SIG-M5 treated with dmso at 0.1 percent for 504 hours (cell line): ENCODE measurements around the gene CDC14C.
"Not testable (repeated sequence)": the region's sequence is repeated elsewhere in the genome, so short reads cannot be mapped to it uniquely, and the experiment has no call there.

Experiments used
- DNase-seq: peaks from one replicate; lab custom pipeline; 2025; ENCODE audit not compliant: unreplicated experiment; lab: John Stamatoyannopoulos, UW

Gene CDC14C

DNA sequence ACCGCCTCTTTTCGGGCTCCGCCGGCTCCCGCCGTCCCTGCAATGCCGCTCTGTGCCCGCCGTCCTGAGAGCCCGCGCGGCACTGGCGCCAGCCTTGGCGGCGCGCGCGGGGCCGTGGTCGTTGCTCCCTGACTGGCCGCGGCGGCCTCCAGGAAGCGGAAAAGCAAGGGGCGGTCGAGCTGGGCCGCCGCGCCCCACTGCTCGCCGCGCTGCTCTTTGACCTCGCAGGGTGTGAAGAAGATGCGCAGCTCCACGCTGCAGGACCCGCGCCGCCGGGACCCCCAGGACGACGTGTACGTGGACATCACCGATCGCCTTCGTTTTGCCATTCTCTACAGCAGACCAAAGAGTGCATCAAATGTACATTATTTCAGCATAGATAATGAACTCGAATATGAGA lies at the start of gene CDC14C:
Gene CDC14C, plus strand, starts transcription at position 115 of the 400 bp plus-strand sequence. Its CDS starts 126 bp downstream, at position 241.
- no peak for DNase-seq

DNA sequence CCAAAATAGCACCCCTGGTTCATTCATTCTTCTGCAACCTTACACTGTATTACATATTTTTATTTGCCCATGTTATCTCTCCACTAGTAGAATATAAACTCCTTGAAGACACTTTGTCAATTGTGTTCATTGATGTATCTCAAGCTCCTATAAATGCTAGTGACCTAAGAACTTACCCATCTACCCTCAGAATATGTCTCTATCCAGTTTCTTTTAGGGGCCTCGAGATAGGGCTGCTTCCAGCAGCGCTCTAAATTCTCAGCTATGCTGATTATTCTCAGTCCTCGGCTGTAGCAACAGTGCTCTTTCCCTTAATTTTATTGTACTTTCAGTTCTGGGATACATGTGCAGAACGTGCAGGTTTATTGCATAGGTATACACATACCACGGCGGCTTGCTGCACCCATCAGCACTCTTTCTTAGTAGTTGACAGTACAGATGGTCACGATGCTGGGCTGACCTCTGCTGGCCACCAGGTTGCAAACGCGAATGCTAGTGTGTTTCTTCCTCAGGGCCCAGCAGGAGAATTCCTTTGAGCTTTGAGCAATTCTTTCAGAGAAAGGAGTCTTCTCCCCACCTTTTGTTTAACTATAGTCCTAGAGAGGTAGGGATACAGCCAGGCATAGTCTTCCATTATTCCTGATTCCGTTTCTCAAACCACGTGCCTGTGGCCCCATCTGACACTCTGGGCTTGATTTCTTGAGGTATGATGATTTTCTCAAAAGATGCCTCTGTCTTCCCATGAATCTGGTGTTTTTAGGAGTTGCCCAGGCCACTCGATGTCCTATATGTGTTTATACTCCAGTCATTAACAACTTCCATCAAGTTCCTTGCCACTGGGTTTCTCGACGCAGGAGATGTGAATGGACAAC lies 49.1 kb upstream of the CDC14C start:
- peak; percentile 3 for DNase-seq

DNA sequence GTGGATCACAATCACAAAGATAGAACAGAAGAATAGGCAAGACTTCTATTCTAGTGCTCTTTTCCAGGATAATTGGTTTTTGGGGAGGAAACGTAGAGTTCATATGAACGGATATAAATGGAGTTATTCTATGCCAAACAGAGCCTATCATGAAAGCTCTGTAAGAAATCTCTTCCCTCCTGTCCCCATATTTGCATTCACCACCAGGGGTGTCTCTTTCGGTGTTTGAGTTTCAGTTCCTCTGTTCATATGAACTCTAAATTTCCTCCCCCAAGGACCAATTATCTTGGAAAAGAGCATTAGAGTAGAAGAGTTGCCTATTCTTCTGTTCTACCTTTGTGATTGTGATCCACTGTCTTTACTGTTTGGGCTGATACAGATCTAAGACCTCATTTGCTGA lies 48.3 kb upstream of the CDC14C start:
- DNase-seq: no peak

DNA sequence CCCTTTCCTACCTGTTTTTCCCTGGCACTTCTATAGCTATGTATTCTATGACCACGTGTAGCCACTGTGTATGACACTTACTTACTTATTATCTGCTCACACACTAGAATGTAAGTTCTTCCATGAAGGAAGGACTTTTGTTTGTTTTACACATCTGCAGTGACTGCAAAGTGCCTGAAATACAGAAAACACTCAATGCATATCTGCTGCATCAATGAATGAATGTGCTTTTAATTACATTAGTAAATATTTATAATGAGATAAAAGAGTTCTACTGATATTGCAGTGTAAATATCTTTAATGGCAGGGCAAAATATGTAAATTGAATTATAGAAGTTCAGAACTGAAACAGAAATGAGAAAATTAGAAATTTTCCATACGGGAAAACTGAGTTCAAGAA lies 43.5 kb upstream of the CDC14C start:
- DNase-seq: no peak

DNA sequence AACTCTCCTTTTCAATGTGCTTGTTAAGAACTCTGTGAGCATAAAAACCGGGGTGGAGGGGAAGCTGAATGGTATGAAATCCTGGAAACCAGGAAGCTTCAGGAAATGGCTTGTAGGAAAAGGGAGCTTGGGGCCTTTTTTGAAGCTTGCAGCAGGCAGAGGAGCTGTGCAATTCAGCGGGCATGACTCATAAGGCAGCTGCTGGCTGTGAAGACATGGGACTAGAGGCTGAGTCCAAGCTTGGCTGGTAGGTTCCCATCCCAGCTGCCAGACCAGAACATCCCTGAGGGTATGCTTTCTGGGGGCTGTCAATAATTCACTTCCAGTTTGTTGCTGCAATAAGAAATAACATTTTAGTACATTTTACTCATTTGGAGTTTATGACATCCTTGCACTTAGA lies 36.8 kb upstream of the CDC14C start:
- DNase-seq: no peak

DNA sequence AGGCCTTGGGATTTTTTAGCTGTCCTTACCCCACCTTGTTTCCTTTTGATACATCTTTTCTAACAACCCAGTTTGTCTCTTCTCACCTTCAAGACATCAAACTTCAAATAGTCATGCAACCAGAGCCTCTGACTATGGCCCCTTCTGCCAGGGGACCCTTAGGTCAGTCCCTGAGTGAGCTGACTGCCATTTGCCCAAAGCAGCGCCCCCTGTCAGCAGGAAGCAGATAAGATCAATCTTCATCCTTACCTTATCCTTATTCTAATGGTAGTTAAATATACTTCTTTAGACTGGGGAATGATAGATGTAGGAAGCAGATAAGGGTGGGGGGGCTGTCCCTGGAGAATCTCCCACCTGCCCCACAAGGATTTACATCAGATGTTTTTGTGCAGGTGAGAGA lies 29.8 kb upstream of the CDC14C start:
- no peak for DNase-seq

DNA sequence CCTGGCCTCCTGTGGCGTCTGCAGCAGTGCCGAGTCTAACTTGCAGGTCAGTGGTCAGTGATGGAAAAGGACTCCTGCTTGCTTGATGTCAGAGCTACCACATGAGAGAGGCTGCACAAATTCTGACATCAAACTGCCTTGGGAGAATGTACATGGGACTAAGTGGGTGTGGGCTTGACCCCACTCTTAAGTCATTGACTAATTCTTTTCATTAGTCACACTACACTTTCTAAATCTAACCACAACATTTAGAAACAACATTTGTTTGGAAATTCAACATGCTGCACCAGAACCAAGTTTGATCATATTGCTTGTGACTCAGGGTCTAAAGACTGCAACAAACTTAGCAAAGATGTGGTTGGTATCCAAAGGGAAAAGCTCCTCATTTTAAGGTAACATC lies 24.4 kb upstream of the CDC14C start:
- no peak for DNase-seq

DNA sequence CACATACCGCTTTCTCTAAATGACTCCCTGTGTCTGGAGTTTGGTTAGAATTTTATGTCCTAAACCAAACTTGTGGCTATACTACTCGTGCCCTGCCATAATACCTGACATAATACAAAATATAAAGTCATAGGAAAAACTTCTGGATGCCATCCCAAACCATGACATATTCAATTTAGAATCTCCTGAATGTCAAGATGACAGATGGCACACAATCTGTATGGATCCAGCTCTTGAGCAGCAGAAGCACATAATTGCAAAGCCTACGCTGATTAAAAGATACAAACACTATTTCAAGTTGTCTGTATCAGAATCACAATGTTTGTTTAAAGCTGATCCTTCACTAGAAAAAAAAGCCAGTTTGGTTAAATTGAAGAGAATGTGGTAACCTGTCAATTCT lies 22.4 kb upstream of the CDC14C start:
- DNase-seq: no peak

DNA sequence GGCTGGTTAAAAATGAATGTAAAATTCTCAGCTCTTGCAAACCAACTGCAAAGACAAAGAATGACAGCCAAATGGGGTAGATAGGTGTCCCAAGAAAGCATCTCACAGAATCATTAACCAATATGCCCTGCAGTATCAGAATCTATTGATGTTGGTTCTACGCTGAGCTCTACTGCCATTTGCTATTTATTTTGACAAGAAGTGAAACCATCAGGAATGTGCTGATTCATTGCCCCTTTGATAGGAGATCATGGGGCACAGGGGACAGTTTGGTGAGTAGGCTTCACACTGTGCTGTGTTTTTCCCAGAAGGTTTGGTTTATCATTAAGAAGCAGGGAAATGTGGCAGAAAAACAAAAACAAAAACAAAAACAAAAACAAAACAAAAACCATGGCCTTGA lies 19.4 kb upstream of the CDC14C start:
- no peak for DNase-seq

DNA sequence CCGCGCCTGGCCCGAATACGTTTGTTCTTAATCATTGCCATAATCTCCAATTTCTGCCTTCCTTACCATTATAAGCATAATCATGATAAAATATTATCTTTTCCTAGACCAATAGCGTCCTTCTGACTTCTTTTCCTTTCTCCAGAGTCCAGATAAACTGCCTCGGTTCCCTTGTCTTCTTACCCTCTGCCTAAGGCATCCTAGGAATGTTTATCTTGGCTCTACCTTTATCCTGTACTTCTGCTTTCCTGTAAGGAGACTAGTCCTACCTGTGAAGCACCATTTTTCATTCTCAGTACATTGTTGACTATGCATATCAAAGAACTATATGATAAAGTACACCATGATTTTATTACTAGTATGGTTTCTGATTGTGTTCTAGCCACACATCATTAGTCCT lies 18.7 kb upstream of the CDC14C start:
- not testable (repeated sequence) for DNase-seq

DNA sequence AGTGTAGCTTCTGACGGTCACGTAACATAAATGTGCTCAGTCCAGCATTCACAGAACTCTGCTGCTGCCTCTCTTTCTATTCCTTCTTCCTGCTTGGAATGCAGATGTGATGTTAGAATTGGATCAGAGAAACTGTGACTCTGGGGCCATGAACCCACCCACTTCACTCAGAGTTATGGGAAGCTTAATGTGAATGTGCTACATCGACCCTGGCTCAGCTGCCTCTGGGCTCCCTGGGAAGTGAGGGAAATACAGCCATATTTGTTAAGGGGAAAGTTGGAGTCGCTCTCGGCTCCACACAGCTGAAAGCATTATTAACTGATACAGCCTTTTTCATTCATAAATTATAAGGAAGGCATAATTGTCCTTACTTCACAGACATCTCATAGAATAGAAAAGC lies 14.5 kb upstream of the CDC14C start:
- DNase-seq: not testable (repeated sequence)

DNA sequence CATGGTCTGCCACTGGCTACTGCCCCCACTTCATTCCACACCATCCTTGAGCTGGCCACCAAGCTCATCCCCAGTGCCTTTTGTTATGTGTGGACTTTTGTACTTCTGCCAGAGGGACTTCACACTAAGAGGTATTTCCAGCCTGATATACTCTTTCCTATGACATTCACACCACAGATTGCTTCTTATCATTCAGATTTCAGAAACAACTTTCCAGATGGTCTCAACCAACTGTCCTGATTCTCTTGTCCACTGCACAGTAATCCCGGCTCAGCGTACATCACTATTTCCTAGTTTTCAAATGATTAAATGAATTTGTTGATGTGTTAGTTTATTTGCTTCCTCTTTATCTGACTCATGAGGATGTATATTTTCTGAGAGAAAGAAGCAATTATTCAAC lies 7.1 kb downstream of the CDC14C start:
- no peak for DNase-seq

DNA sequence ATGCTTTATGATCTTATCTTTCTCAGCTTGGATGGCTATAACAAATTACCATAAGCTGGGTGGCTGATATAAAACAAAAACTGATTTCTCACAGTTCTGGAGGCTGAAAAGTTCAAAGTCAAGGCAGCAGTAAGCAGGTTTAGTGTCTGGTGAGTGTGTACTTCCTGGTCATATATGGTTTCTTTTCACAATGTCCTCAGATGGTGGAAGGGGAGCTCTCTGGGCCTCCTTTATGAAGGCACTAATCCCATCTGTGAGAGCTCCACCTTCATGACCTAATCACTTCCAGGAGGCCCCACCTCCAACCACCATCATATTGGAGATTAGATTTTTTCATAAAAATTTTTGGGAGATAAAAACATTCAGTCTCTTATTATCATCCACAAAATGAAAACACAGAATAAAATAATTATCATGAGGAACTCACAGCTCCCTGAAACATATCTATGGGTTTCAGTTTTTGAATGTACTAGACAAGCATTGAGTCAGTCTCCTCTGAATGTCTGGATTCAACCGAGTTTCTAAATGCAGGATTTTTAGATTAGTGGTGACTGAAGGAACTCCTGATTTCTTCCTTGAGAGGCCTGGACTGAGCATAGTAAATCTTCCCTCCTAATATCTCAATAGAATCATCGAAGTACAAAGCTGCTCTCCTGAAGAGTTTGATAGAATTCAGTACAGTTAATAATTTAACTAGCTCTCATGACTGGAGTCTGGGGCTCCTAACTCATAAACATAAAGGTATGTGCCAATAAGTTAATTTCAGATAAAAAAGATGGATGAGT lies 8.0 kb downstream of the CDC14C start:
- no peak for DNase-seq

DNA sequence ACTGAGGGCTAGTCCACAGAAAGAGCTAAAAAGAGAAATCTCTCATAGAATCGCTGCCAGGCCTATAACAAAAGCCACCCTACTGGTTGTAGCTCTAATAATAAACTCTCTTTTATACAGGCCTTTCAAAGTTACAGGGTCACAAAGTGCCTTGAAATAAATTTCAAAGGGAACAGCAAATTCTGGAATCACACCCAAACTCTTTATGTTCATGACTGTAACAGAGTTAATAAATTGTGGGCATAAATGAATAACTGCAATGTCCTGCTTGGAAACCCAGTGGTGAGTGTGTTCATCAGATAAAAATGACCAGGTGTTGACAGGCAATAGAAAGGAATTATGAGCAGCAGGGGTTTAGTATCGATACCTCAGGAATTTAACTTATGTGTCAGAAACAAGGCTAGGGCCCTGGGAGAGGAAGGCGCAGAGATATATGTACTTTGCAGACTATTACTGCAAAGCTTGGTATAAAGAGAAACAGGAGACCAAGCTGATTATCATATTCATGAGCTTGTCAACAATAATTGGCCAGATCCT lies 9.3 kb downstream of the CDC14C start:
- DNase-seq: no peak

DNA sequence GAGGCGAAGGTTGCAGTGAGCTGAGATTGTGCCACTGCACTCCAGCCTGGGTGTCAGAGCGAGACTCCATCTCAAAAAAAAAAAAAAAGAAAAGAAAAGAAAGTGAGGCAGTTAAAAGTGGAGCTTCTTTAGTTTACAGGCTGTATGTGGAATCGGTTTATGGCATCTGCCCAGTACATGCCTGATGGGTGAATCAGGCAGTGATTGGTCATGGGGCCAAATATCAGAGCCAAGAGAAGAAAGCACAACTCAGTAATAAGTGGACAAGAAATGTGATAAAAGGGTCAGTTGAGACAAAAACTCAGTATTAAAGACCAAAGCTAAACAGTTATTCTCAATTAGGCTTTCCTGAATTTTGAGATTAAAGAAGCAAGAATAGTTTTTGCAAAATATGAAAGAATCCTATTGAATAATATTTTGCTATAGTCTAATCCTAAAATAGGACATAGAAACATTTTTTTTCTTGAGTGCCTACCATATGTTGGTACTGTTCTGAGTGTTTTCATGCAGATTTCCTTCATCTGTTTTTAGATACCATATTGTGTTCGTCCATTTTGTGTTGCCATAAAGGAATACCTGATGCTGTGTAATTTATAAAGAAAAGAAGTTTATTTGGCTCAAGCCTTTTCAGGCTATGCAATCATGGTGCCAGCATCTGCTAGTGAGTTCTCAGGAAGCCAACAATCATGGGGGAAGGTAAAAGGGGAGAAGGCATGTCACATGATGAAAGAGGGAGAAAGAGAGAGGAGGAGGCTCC lies 14.4 kb downstream of the CDC14C start:
- DNase-seq: no peak

DNA sequence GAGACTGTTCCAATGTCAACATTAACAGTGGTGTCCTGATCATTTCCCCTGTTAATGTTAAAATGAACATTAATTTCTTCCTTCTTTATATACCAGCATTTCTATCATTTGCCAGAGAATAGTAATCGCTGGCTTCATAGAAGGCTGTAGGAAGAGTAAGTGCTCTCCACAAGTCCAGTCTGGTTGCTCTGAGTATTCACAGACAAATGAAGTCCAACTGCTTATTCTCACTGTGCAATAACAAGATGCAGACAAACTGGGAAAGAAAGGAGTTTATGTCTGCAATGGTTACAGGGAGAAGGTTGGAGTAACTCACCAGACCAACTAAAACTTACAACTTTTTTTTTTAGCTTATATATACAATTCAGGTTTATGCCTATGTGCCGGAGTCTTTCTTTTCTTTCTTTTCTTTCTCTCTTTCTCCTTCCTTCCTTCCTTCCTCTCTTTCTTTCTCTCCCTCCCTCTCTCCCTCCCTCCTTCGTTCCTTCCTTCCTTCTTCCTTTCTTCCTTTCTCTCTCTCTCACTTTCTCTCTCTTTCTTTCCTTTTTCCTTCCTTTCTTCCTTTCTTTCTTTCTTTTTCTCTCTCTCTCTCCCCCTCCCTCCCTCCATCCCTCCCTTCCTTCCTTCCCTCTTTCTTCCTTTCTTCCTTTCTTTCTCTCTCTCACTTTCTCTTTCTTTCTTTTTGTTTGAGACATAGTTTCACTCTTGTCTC lies 19.1 kb downstream of the CDC14C start:
- DNase-seq: no peak

DNA sequence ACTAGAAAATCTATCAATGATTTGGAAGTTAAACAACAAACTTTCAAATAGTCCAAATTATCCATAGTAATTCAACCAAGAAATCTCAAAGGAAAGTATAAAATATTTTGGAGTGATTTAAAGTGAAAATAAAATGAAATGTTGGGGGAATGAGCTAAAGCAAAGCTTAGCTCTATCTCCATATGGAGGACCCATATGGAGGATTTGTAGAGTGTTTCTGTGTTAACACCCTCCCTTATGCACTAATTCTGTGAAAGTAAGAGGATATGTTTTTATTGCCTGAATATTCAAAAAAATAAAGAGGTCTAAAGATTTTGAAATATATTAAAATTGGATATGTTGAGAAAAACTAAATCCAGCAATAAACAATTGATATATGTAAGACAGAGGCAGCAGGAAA lies 31.6 kb downstream of the CDC14C start:
- DNase-seq: no peak

DNA sequence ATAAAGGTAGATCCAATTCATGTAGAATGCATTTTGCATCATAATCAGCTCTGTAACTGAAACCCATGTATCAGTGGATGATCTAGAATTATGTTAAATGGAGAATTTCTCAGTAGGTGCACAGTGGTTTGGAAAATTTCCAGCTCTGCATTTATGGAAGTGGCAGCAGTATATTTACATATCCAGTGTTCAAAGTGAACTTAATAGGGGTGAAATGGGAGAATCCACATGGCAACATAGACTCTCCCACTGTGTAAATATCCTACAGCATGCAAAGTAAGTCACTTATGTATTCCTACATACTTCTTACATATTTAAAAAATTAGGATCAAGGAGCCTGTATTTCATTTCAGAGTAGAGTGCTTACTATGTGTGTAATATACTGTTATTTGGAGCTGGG lies 35.3 kb downstream of the CDC14C start:
- DNase-seq: no peak

DNA sequence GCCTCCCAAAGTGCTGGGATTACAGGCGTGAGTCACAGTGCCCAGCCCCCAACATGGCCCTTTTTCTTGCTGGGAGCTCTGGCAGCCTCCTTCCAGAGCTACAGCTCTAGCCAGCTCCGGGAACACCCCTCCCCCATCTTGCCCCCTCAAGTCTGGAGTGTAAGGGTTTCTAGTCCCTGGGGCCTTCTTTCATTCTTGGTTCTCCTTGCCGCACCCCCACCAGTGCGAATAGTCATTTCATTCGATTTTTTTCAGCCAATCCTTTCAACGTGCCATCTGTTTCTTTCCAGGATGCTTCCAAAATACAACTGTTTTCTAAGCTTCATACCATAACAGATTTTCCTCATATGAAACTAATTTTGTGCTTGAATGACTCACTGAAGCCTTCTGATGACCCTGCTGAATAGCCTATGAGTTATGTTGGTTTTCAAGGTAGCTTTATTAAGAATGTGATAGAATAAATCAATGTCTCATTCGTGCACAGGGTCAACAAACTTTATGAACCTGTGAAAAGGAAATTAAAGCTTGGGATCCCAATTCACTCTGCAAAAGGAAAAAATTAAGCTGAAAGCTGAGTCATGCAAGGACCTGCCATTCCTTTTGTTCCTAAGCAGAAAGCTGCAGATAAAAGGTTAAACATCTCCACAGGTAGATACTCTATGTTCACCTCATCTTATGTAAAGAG lies 38.6 kb downstream of the CDC14C start:
- DNase-seq: no peak

DNA sequence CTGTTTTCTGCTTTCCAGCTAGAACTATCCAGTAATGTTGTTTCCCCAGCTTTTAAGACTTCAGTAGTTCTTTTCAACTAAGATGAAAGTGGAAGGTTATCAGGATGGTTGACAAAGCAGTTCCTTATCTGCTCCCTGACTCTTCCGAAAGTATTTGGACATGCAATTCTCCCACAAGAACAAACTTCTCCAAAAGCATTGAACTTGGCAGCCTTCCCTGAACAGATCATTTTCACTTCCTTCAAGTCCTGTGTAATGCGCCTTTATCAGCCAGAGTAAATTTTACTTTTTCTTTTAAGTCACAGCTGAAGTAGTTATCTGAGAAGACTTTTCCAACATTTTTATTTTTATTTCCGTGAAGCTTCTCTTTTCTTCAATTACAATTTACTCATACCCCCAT lies 39.7 kb downstream of the CDC14C start:
- peak; percentile 55 for DNase-seq
